Fibroblast of skin of left quadriceps (primary cell): ENCODE data around the gene AICDA.
"Not testable (repeated sequence)": the region's sequence is repeated elsewhere in the genome, so short reads cannot be mapped to it uniquely, and the experiment has no call there.

Experiments
- DNase-seq, 2 experiments: peaks; one replicate each; pipeline ENCODE4 v3.0.0-alpha.2; 2013; ENCODE audit warnings: low read depth in 2 of 2

AICDA gene

DNA sequence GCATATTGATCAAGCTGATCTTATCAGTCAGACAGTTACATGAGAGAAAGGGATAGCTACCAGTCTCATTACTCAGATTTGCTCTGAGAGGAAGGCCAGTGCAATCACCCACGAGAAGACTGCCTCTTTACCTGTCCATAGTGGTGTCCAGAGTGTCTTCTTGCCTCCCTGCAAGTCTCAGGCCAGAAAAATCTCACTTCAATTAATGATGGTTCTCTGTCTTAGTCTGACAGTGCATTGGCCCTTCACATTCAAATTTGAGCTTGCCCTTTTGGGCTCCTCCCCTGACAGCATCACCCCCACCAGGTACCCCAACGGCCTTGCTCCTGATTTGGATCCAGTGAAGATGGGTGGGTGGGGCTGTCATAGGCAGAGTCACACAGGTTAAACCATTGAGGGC lies at the start of gene AICDA:
AICDA (minus strand) TSS at position 231 of the 400 bp plus-strand sequence; CDS start at position 139, 92 bp downstream.
- no peak for DNase-seq

DNA sequence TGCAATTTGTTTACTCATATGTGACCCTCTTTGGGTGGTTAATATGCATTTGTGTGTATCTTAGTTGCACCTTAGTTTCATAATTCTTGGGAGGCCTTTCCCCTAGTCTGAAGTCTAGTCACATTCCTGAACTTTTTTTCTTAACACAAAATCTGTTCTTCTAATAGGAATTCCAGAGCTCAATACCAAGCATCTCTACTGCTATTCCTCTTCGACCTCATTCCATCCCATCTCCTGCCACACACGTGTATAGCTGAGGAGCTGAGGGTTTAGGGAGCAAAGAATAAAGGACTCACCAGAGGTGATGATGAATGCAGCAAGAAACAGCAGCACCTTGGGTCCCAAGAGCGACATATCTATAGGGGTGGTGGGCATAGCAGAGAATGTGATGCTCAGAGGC lies 49.1 kb upstream of the AICDA start:
- DNase-seq = no peak

DNA sequence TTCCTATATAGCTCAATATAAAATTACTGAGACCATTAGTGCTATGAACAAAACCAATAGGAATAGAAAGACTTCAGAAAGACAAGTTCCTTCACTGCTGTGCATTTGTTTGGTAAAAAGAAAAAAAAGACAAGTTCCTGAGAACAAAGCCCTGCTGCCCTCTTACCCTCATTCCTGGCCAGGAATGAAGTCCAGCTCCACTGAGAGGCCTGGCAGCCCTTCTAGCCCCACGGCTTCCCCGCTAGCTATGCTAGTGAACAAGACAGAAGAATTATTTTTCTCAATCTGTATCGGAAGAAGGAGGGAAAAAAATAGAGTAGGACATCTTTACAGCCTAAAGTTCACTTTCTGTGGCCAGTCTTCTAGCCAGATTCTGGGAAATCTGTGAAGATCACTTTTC lies 48.4 kb upstream of the AICDA start:
- DNase-seq = no peak

- peak; percentile 84 to 86 for DNase-seq
Observed at GRCh38 chr12:8658346-8658745, 45.7 kb upstream of the AICDA start.

DNA sequence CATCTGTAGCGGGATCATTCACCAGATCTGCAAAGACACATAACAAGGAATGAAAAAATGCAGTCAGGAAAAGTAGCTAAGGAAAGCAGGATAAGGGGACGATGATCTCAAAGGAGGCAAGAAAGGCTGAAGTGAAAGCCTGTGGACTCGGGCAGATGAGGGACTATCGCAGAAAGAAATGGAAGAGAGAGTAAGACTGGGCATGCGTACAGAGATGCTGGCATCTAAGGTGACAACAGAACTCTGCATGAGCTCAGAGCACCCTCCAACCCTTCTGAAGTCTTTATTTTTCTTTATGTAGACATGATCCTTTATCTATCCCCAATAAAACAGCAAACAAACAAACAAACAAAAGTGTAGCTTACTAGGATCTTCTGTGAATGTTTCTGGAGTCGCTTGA lies 42.8 kb upstream of the AICDA start:
- no peak for DNase-seq

- no peak for DNase-seq
Observed at GRCh38 chr12:8648576-8649205, 36.0 kb upstream of the AICDA start.

DNA sequence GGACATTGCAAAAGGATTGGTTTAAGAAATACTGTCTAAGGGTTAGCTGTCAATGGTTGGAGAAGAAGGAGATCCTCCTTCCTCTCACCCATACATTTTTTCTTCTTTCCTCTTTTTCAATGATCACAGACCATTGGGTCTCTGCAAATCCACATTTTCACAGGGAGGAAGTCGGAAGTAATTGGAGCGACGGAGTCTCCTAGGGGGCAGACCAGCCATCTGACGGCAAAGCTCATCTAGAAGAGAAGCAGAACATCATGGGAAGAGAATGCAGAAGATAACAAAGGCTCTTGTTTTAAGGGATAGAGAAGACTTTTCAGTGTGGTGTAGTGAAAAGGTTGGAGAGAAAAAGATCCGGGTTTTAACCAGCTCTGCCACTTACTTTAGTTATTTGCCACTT lies 35.3 kb upstream of the AICDA start:
- DNase-seq = no peak

- no peak for DNase-seq
Observed at GRCh38 chr12:8644345-8645248, 31.9 kb upstream of the AICDA start.

DNA sequence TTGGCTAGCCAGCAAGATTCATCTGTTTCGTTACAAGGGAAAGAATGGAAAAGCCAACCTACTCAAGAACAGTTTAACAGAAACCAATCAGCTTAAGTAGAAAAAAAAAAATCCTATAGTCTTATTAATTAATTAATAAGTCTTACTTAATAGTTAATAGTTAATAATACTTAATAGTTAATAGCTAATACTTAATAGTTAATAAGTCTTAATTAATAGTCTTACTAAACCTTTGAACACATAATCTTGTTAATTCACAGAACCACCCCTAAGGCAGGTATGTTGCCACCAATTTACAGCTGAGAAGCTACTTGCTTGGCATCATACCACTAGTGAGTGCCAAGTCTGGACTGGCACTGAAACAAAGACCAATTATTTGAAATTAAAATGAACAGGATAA lies 30.1 kb upstream of the AICDA start:
- no peak for DNase-seq

- DNase-seq = no peak
Observed at GRCh38 chr12:8639936-8640335, 27.3 kb upstream of the AICDA start.

DNA sequence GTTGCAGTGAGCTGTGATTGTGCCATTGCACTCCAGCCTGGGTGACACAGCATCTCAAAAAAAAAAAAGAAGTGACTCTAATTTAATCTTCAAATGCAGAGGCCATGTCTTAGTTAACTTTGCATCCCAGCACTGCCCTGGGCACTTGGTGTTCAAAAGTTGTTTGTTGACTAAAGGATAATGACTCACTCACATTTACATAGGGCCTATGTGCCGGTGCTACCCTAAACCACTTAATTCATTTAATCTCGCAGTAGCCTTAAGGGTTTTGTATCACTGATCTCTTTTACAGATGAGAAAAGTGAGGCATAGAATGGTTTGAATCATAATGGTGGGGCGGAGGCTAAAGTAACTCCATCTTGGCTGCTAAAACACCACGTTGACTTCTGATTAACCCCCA lies 26.3 kb upstream of the AICDA start:
- no peak for DNase-seq

DNA sequence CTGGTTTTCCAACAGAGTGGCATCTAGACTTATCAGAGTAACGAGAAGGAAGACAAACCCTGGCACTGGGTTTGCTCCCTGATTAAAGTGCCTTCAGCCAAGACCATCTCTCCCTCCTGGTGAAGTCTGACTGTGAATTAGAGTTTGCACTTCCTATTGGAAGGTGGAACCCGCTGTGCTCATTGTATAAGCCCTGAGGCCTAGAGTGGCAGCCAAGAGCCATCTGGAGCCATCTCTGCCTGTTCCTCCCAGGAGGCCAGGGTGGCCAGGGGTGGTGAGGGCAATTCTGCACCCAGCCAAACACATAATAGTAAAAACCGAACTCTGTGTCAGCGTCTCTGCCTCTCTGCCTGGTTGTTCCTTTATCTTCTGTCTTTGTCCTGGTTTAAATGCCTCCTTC lies 25.0 kb upstream of the AICDA start:
- no peak for DNase-seq

DNA sequence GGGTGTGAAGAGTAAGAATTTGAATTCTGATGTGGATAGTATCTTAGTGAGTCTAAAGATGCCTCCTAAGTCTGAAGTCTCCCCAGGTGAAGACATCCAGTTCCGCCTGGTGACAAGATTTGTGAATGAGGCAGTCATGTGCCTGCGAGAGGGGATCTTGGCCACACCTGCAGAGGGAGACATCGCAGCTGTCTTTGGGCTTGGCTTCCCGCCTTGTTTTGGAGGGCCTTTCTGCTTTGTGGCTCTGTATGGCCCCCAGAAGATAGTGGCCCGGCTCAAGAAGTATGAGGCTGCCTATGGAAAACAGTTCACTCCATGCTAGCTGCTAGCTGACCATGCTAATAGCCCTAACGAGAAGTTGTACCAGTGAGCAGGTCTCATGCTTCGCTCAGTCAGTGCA lies 24.6 kb upstream of the AICDA start:
- no peak for DNase-seq

DNA sequence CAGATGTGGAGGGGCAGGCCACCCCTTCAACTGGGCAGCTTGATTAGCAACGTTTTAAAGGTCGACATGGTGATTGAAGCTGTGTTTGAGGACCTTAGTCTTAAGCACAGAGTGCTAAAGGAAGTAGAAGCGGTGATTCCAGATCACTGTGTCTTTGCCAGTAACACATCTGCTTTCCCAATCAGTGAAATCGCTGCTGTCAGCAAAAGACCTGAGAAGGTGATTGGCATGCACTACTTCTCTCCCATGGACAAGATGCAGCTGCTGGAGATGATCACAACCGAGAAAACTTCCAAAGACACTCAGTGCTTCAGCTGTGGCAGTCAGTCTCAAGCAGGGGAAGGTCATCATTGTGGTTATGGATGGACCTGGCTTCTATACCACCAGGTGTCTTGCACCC lies 23.9 kb upstream of the AICDA start:
- DNase-seq = no peak

DNA sequence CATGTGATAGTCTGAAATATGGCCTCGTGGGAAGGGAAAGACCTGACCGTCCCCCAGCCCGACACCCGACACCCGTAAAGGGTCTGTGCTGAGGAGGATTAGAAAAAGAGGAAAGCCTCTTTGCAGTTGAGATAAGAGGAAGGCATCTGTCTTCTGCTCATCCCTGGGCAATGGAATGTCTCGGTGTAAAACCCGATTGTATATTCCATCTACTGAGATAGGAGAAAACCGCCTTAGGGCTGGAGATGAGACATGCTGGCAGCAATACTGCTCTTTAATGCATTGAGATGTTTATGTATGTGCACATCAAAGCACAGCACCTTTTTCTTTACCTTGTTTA lies 23.3 kb upstream of the AICDA start:
- DNase-seq = not testable (repeated sequence)

DNA sequence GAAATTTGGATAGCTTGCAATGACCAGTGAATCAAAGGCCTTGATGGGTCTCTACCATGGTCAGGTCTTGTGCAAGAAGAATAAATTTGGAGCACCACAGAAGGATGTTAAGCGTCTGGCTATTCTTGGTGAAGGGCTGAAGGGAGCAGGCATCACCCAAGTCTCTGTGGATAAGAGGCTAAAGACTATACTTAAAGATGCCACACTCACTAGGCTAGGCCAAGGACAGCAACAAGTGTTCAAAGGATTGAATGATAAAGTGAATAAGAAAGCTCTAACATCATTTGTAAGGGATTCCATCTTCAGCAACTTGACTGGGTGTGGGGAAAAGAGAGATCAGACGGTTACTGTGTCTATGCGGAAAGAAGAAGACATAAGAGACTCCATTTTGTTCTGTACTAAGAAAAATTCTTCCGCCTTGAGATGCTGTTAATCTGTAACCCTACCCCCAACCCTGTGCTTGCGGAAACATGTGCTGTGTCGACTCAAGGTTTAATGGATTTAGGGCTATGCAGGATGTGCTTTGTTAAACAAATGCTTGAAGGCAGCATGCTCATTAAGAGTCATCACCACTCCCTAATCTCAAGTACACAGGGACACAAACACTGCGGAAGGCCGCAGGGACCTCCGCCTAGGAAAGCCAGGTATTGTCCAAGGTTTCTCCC lies 22.8 kb upstream of the AICDA start:
- not testable (repeated sequence) for DNase-seq

- DNase-seq = no peak
Observed at GRCh38 chr12:8630131-8630530, 17.5 kb upstream of the AICDA start.

- no peak for DNase-seq
Observed at GRCh38 chr12:8629486-8630033, 16.9 kb upstream of the AICDA start.

- DNase-seq = no peak
Observed at GRCh38 chr12:8628731-8629130, 16.1 kb upstream of the AICDA start.

- DNase-seq = not testable (repeated sequence)
Observed at GRCh38 chr12:8624750-8625149, 12.1 kb upstream of the AICDA start.

GRCh38 chr12:8622646-8623045 lies 10.0 kb upstream of the AICDA start:
- DNase-seq = no peak

- no peak for DNase-seq
Observed at GRCh38 chr12:8615206-8615605, 2.5 kb upstream of the AICDA start.

GRCh38 chr12:8613881-8614280 lies 1.2 kb upstream of the AICDA start:
- not testable (repeated sequence) for DNase-seq
